ENCODE results near the gene C3orf85.

DNA sequence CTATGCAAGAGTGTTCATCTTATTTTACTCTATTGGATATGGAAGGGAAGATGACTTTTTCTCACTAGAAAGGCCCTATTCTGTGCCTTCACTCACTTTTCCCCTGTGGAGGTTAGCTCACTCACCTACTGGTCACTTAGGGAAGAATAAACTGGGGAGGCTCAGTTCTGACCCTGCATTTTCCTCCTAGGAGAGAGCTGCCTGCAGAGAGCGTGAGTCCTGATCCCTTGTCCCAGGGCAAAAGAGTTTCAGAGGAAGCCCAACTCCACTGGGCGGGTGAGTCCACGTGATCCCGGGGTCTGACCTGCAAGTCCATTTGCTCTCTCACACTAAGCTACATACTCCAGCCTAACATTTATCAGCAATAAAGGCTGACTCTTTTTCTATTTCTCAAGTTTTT lies 26.9 kb upstream of the C3orf85 start:
- no peak for TF ChIP-seq POLR2A (IDR thresholded peaks at IDR 0.05)
- TF ChIP-seq, protein P1, sequence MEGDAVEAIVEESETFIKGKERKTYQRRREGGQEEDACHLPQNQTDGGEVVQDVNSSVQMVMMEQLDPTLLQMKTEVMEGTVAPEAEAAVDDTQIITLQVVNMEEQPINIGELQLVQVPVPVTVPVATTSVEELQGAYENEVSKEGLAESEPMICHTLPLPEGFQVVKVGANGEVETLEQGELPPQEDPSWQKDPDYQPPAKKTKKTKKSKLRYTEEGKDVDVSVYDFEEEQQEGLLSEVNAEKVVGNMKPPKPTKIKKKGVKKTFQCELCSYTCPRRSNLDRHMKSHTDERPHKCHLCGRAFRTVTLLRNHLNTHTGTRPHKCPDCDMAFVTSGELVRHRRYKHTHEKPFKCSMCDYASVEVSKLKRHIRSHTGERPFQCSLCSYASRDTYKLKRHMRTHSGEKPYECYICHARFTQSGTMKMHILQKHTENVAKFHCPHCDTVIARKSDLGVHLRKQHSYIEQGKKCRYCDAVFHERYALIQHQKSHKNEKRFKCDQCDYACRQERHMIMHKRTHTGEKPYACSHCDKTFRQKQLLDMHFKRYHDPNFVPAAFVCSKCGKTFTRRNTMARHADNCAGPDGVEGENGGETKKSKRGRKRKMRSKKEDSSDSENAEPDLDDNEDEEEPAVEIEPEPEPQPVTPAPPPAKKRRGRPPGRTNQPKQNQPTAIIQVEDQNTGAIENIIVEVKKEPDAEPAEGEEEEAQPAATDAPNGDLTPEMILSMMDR (IDR thresholded peaks at IDR 0.05) = no peak
